GM12878 (cell line): ENCODE measurements around the gene FAM89A. TPM values are rescaled to one million over a fixed set of nuclear protein-coding genes. Genes with fewer than 3 reads are reported as not detected.

Source experiments
- ATAC-seq: fragments of 200-7000 bp; cut with Tn5 transposase; 3 replicates; pipeline ENCODE4 v1.9.1; 2020; ENCODE audit warnings: mild to moderate bottlenecking, moderate library complexity
- BruUV-seq: library from RNA; stranded (reverse); fragments of 400-500 nt; replicated peaks from 2 replicates; lab custom pipeline; 2021; lab: Mats Ljungman, UMichigan
- CTCF ChIA-PET: fragments of 300-600 bp; sonication (Branson Sonifier 250); formaldehyde crosslinking; extraction: SDS; loops from one replicate; lab custom pipeline; 2021; ENCODE audit warnings: inconsistent platforms; lab: Yijun Ruan, JAX
- POLR2A ChIA-PET: fragments of 350-600 bp; formaldehyde crosslinking; extraction: SDS; loops from one replicate; lab custom pipeline; 2021; ENCODE audit warnings: inconsistent platforms; lab: Charles Lee
- RAD21 ChIA-PET: fragments of 300-600 bp; sonication (Branson Sonifier 250); formaldehyde crosslinking; loops from one replicate; lab custom pipeline; 2023; ENCODE audit warnings: antibody characterized with exemption; ENCODE audit not compliant: unreplicated experiment; lab: Charles Lee
- SMC1A ChIA-PET: fragments of 300-600 bp; sonication (Branson Sonifier 250); formaldehyde crosslinking; loops from one replicate; lab custom pipeline; 2023; ENCODE audit not compliant: unreplicated experiment, uncharacterized antibody; lab: Charles Lee
- DNase-seq: peaks from one replicate; pipeline ENCODE4 v3.0.0-alpha.2; 2011; ENCODE audit warnings: low read depth, low spot score
- FAIRE-seq: peaks from 3 replicates; lab custom pipeline; 2011; peaks lifted over from hg19 to GRCh38; lab: Jason Lieb, UNC
- H2AFZ ChIP-seq: 2 replicates; pipeline ENCODE4 v1.6.0; 2011; ENCODE audit warnings: low read depth, low read length, control low read depth; ENCODE audit not compliant: control insufficient read depth
- H3K27ac ChIP-seq: 2 replicates; pipeline ENCODE4 v1.5.1; 2011; ENCODE audit warnings: control low read depth; ENCODE audit not compliant: control insufficient read depth, insufficient read depth
- H3K27me3 ChIP-seq, 2 experiments: replicated peaks in 1 of 2; 2 replicates each; pipeline versions ENCODE4 v1.6.0 to v1.6.1; 2011; ENCODE audit warnings: low read length in 1 of 2; ENCODE audit not compliant: control insufficient read depth in 2 of 2, insufficient read depth in 2 of 2
- H3K36me3 ChIP-seq, 2 experiments: 2 replicates each; pipeline ENCODE4 v1.5.1; 2011; ENCODE audit warnings: low read length in 1 of 2; ENCODE audit not compliant: control insufficient read depth in 2 of 2, insufficient read depth in 2 of 2
- H3K4me1 ChIP-seq: 2 replicates; pipeline ENCODE4 v1.6.1; 2011; ENCODE audit warnings: mild to moderate bottlenecking, low read length, moderate library complexity, mixed read lengths; ENCODE audit not compliant: control insufficient read depth, insufficient read depth
- H3K4me2 ChIP-seq: 2 replicates; pipeline ENCODE4 v1.6.0; 2011; ENCODE audit warnings: control low read depth; ENCODE audit not compliant: control insufficient read depth, insufficient read depth
- H3K4me3 ChIP-seq: fragments of 200-600 bp; sonication (generic); 2 replicates; pipeline ENCODE4 v1.5.1; 2016
- H3K79me2 ChIP-seq: 2 replicates; pipeline ENCODE4 v1.6.0; 2011; ENCODE audit warnings: low read length; ENCODE audit not compliant: control insufficient read depth, insufficient read depth
- H3K9ac ChIP-seq: 2 replicates; pipeline ENCODE4 v1.8.0; 2011; ENCODE audit warnings: low read length, control low read depth, mixed read lengths; ENCODE audit not compliant: control insufficient read depth, insufficient read depth
- H3K9me3 ChIP-seq: replicated peaks from 3 replicates; pipeline ENCODE4 v1.5.1; 2011; ENCODE audit warnings: mild to moderate bottlenecking, low read length; ENCODE audit not compliant: control insufficient read depth, insufficient read depth
- H4K20me1 ChIP-seq: 2 replicates; pipeline ENCODE4 v1.6.0; 2011; ENCODE audit not compliant: control insufficient read depth, insufficient read depth
- EP300 ChIP-seq, 2 experiments: fragments of 150-350 bp in 1 of 2; IDR thresholded peaks; 2 replicates each; pipeline ENCODE4 v1.6.1; 2011 to 2012; ENCODE audit warnings: low read depth in 2 of 2, low read length in 2 of 2, borderline replicate concordance in 1 of 2, improper control_type of control experiment in 1 of 2, inconsistent platforms in 1 of 2; ENCODE audit not compliant: control insufficient read depth in 1 of 2
- MAX ChIP-seq: IDR thresholded peaks from 2 replicates; pipeline ENCODE4 v1.6.1; 2012; ENCODE audit warnings: low read depth, low read length, improper control_type of control experiment
- PAX5 ChIP-seq: IDR thresholded peaks from 2 replicates; pipeline ENCODE4 v1.6.1; 2011; ENCODE audit warnings: low read depth, low read length, borderline replicate concordance
- POLR2AphosphoS2 ChIP-seq: IDR thresholded peaks from 2 replicates; pipeline ENCODE4 v1.6.1; 2011; ENCODE audit warnings: low read depth, mild to moderate bottlenecking, low read length, improper control_type of control experiment, moderate library complexity
- PRDM15 ChIP-seq: fragments of 450-650 bp; formaldehyde crosslinking; IDR thresholded peaks from 2 replicates; pipeline ENCODE4 v1.4.0; 2020; ENCODE audit warnings: mild to moderate bottlenecking, moderate library complexity
- RAD21 ChIP-seq: IDR thresholded peaks from 2 replicates; pipeline ENCODE4 v1.6.1; 2011; ENCODE audit warnings: mild to moderate bottlenecking, low read depth, low read length, moderate library complexity; ENCODE audit not compliant: insufficient read depth
- SMAD5 ChIP-seq: IDR thresholded peaks from 2 replicates; pipeline ENCODE4 v1.6.1; 2016; ENCODE audit warnings: antibody characterized with exemption, low read depth
- TARDBP ChIP-seq: IDR thresholded peaks from 2 replicates; pipeline ENCODE4 v1.6.1; 2016; ENCODE audit warnings: borderline replicate concordance
- YBX1 ChIP-seq: fragments of 450-650 bp; IDR thresholded peaks from 2 replicates; pipeline ENCODE4 v1.6.1; 2016; ENCODE audit warnings: antibody characterized with exemption
- ZBTB4 ChIP-seq: fragments of 450-650 bp; formaldehyde crosslinking; IDR thresholded peaks from 2 replicates; pipeline ENCODE4 v1.4.0; 2022; ENCODE audit warnings: mild to moderate bottlenecking, moderate library complexity
- WGBS: methylation state at CpG from one replicate; pipeline ENCODE4 v1.1.6; 2016; ENCODE audit warnings: low lambda C conversion rate; ENCODE audit not compliant: insufficient replicate concordance, insufficient coverage; ENCODE audit errors: missing lambda C conversion rate; 5-methylcytosine and 5-hydroxymethylcytosine counted together
- in situ Hi-C: fragments of 300-500 bp; cut with MboI; formaldehyde crosslinking; loops from 9 replicates; pipeline ENCODE4 v1.14.3; 2018; ENCODE audit warnings: mixed read lengths
- intact Hi-C: fragments of 100-400 bp; cut with micrococcal nuclease; formaldehyde crosslinking; loops from one replicate; pipeline ENCODE4 v1.14.2; 2022; ENCODE audit not compliant: unreplicated experiment
- polyA plus RNA-seq, 11 experiments: library from polyadenylated mRNA; depleted of rRNA in 4 of 11; unstranded in 6 of 11; stranded (reverse) in 5 of 11; fragments of >200 nt; fragmentation: Nextera tagmentation in 4 of 11; fragmentation: Illumina TruSeq in 1 of 11; extraction: Ambion mirVana in 4 of 11; extraction: Trizol in 1 of 11; gene quantifications; 1 replicate in 1 of 11; 2 replicates in 10 of 11; pipeline versions ENCODE4 v1.2.1 to v1.2.3, GENCODE V29; 2011 to 2016; ENCODE audit warnings: inconsistent platforms in 2 of 11, missing spikeins in 2 of 11, low read depth in 1 of 11
- total RNA-seq, 4 experiments: library from RNA; depleted of rRNA in 3 of 4; stranded (reverse); fragments of >200 nt in 3 of 4; fragmentation: Illumina TruSeq in 1 of 4; extraction: Trizol in 1 of 4; gene quantifications; 2 replicates each; pipeline versions ENCODE4 v1.2.1 to v1.2.3, GENCODE V29; 2013 to 2021

The FAM89A gene
- total and polyA plus RNA-seq, 10 of the 15 experiments (the other 5 are each of a cell fraction or from before 2014, with no cell fraction given) = 0.06 to 0.72 (median 0.14) TPM; not detected in 4

DNA sequence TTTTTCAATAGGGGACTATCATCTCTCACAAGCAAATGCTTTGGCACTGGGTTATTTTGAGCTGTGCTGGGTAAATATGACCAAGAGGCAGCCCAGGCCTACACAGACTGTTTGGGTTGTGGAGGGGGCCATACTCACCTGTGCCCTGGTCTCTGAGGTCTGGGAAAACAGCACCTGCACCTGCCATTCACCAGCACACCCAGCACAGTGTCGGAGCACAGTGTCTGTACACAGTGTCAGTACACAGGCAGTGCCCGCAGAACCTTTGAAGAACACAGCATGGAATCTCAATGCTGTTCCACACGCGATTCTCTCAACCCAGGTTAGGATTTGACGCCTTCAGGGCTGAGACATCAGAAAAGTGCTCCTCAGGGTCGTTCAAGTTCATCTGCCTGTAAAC lies 35.0 kb upstream of the FAM89A start:
- ChIA-PET SMC1A (no interaction called here), CTCF (no interaction called here), RAD21 (no interaction called here), POLR2A (no interaction called here)
- TF ChIP-seq PAX5 = no peak
- no peaks in the 10 kb centered on the region for H3K9me3 ChIP-seq
- H3K36me3 ChIP-seq = no peaks in the 10 kb centered on the region
- H3K9ac ChIP-seq = no peak overlapping the region
- WGBS = 51% methylated on average over 6 of the region's 6 CpGs
- no peak overlapping the region for H3K4me3 ChIP-seq
- no peak overlapping the region for H3K27ac ChIP-seq
- intact Hi-C loops = no loop called here
- no peaks in the 10 kb centered on the region for H3K79me2 ChIP-seq
- peaks cover 0 to 2% of the 10 kb centered on the region in 2 experiments; a peak in 2 of 4 replicates for H3K27me3 ChIP-seq
- no peak for ATAC-seq
- H3K4me2 ChIP-seq = no peak overlapping the region
- H3K4me1 ChIP-seq = no peaks in the 10 kb centered on the region
- H2AFZ ChIP-seq = no peak overlapping the region
- no peaks in the 10 kb centered on the region for H4K20me1 ChIP-seq
- BruUV-seq = no TSS peak
- FAIRE-seq = no peak
- in situ Hi-C loops = no loop called here
- DNase-seq = no peak

DNA sequence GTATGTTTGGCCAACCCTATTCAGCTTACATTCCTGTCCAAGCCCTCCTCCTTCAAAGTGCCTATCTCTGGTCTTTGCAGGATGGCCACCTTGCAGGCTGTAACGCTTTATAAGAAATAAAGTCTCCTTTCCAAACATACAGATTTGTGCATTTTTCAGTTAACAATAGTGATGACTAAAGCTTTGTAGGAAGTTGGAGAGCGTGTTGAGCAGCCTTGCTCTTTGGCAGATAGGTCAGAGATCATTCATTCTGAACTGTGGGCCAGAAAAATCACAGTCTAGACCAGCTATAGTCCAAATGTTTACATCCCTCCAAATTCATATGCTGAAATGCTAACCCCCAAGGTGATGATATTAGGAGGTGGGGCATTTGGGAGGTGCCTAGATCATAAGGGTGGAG lies 34.0 kb upstream of the FAM89A start:
- Histone ChIP-seq H2AFZ (no peak overlapping the region), H3K27me3 (peaks cover 0 to 2% of the 10 kb centered on the region in 2 experiments; a peak in 2 of 4 replicates), H3K9me3 (no peaks in the 10 kb centered on the region), H3K27ac (no peak overlapping the region), H3K4me3 (no peak overlapping the region), H3K4me2 (no peak overlapping the region), H3K4me1 (no peaks in the 10 kb centered on the region), H4K20me1 (no peaks in the 10 kb centered on the region), H3K9ac (no peak overlapping the region), H3K36me3 (no peaks in the 10 kb centered on the region), H3K79me2 (no peaks in the 10 kb centered on the region)
- FAIRE-seq = no peak
- no peak for DNase-seq
- BruUV-seq = no TSS peak
- ChIA-PET SMC1A (no interaction called here), CTCF (no interaction called here), POLR2A (no interaction called here), RAD21 (no interaction called here)
- TF ChIP-seq MAX = no peak
- TF ChIP-seq POLR2AphosphoS2 = no peak
- TF ChIP-seq ZBTB4 (CRISPR knock-in tag) = no peak
- TF ChIP-seq SMAD5 = no peak
- no peak for TF ChIP-seq EP300 (IDR thresholded peaks at IDR 0.05; ENCODE audit: borderline replicate concordance in 1 of 2, control insufficient read depth in 1 of 2, low read depth in 2 of 2, low read length in 2 of 2)
- TF ChIP-seq YBX1 = no peak
- no peak for TF ChIP-seq TARDBP
- no peak for TF ChIP-seq PRDM15 (CRISPR knock-in tag)
- no peak for TF ChIP-seq RAD21
- no peak for ATAC-seq
- 44% methylated on average over 2 of the region's 2 CpGs for WGBS
- intact Hi-C loops (no loop called here), in situ Hi-C loops (no loop called here)
